ENCODE data around the gene CDK10. TPM values are rescaled to one million over a fixed set of nuclear protein-coding genes. Genes with fewer than 3 reads are reported as not detected.
"Not testable (repeated sequence)": the region's sequence is repeated elsewhere in the genome, so short reads cannot be mapped to it uniquely, and the experiment has no call there.

CDK10 gene
- total and polyA plus RNA-seq, 4 donors = 52.0 to 92.7 (median 70.0) TPM

DNA sequence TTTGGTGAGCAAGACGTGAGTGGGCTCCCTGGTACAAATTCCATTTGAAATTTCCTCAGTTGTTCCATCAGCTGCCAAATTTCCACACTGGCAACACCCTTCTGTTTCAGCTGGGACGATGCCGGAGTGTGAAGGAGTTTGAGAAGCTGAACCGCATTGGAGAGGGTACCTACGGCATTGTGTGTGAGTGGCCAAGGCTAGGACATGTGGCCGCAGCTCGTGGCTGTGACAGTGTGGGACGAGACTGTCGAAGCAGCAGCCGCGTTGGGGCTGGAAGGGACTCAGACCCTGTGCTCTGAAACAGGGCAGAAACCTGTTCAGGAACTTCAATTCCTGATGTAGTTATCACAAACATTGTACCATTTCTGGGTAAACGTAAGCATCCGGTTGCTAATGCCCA lies 2.7 kb downstream of the CDK10 start:
- no peak for DNase-seq
- H3K9ac ChIP-seq (ENCODE audit: insufficient read depth in 1 of 2, low read length in 2 of 2) = no peak overlapping the region
- H3K9me3 ChIP-seq (ENCODE audit: control insufficient read depth in 4 of 4, insufficient read depth in 3 of 4, low read length in 3 of 4) = peaks cover 0 to 3% (median 0%) of the 10 kb centered on the region in 4 donors
- H3K27ac ChIP-seq (ENCODE audit: low read depth in 1 of 2, low read length in 1 of 2) = no peak overlapping the region
- peaks cover 4 to 33% (median 20%) of the 10 kb centered on the region in 4 donors for H3K36me3 ChIP-seq (ENCODE audit: control insufficient read depth in 4 of 4, insufficient read depth in 4 of 4, low read length in 4 of 4)
- TF ChIP-seq, protein P1, sequence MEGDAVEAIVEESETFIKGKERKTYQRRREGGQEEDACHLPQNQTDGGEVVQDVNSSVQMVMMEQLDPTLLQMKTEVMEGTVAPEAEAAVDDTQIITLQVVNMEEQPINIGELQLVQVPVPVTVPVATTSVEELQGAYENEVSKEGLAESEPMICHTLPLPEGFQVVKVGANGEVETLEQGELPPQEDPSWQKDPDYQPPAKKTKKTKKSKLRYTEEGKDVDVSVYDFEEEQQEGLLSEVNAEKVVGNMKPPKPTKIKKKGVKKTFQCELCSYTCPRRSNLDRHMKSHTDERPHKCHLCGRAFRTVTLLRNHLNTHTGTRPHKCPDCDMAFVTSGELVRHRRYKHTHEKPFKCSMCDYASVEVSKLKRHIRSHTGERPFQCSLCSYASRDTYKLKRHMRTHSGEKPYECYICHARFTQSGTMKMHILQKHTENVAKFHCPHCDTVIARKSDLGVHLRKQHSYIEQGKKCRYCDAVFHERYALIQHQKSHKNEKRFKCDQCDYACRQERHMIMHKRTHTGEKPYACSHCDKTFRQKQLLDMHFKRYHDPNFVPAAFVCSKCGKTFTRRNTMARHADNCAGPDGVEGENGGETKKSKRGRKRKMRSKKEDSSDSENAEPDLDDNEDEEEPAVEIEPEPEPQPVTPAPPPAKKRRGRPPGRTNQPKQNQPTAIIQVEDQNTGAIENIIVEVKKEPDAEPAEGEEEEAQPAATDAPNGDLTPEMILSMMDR (IDR thresholded peaks at IDR 0.05; ENCODE audit: control extremely low read depth, extremely low read depth) = no peak
- H3K27me3 ChIP-seq (ENCODE audit: control insufficient read depth in 3 of 3, insufficient read depth in 3 of 3, low read length in 2 of 3) = no peaks in the 10 kb centered on the region
- no peak overlapping the region for H3K4me3 ChIP-seq
- H3K4me1 ChIP-seq (ENCODE audit: control insufficient read depth in 5 of 5, insufficient read depth in 5 of 5, low read length in 5 of 5) = peaks cover 0 to 9% (median 4%) of the 10 kb centered on the region in 5 donors
- 96 to 98% methylated on average over 13 of the region's 13 CpGs for whole genome bisulfite sequencing, 2 donors
- ATAC-seq (ENCODE audit: insufficient read depth, low FRiP score) = no peak

DNA sequence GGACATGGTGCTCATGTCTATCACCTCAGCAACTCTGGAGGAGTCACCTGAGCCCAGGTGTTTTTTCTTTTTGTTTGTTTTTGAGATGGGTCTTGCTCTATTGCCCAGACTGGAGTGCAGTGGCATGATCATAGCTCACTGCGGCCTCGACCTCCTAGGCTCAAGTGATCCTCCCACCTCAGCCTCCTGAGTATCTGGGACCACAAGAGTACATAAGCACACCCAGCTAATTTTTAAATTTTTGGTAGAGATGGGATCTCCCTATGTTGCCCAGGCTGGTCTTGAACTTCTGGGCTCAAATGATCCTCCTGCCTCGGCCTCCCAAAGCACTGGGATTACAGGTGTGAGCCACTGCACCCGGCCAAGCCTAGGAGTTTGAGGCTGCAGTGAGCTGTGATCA lies 3.1 kb downstream of the CDK10 start:
- peaks cover 4 to 35% (median 22%) of the 10 kb centered on the region in 4 donors for H3K36me3 ChIP-seq (ENCODE audit: control insufficient read depth in 4 of 4, insufficient read depth in 4 of 4, low read length in 4 of 4)

DNA sequence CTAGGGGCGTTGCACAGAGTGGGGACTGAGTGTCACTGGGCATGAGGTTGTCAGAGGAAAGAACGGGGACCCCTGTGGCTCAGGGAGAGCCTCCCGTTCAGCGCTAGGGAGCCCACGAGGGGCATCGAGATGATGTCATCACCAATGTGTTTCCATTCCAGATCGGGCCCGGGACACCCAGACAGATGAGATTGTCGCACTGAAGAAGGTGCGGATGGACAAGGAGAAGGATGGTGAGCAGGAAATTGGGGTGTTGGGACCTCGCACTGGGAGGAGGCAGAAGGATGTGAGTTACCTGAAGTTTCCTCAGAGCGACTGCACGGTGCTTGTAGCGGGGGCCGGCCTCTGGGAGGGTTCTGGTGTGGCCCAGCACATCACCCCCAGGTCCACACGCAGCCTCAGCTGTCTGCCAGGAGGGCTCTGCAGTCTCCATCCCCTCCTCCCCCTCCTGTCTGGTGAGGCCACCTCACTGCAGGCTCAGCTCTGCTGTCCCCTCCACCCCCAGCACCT lies 4.0 kb downstream of the CDK10 start:
- DNase-seq (no peak), ATAC-seq (ENCODE audit: insufficient read depth, low FRiP score) (no peak)
- H3K9me3 ChIP-seq (ENCODE audit: control insufficient read depth in 4 of 4, insufficient read depth in 3 of 4, low read length in 3 of 4) = peaks cover 0 to 3% (median 0%) of the 10 kb centered on the region in 4 donors
- 92 to 94% methylated on average over 16 of the region's 16 CpGs for WGBS, 2 donors
- no peak overlapping the region for H3K4me3 ChIP-seq
- TF ChIP-seq, protein P1 (IDR thresholded peaks at IDR 0.05; ENCODE audit: control extremely low read depth, extremely low read depth) = no peak
- no peak overlapping the region for H3K27ac ChIP-seq (ENCODE audit: low read depth in 1 of 2, low read length in 1 of 2)
- H3K36me3 ChIP-seq (ENCODE audit: control insufficient read depth in 4 of 4, insufficient read depth in 4 of 4, low read length in 4 of 4) = peaks cover 4 to 43% (median 22%) of the 10 kb centered on the region in 4 donors
- no peak overlapping the region for H3K9ac ChIP-seq (ENCODE audit: insufficient read depth in 1 of 2, low read length in 2 of 2)
- H3K27me3 ChIP-seq (ENCODE audit: control insufficient read depth in 3 of 3, insufficient read depth in 3 of 3, low read length in 2 of 3) = no peaks in the 10 kb centered on the region
- H3K4me1 ChIP-seq (ENCODE audit: control insufficient read depth in 5 of 5, insufficient read depth in 5 of 5, low read length in 5 of 5) = peaks cover 0 to 9% (median 4%) of the 10 kb centered on the region in 5 donors

More for the DNA sequence above, 3.1 kb downstream of the CDK10 start:
- not testable (repeated sequence) for H3K9me3 ChIP-seq (ENCODE audit: control insufficient read depth in 4 of 4, insufficient read depth in 3 of 4, low read length in 3 of 4); DNase-seq; H3K9ac ChIP-seq (ENCODE audit: insufficient read depth in 1 of 2, low read length in 2 of 2); ATAC-seq (ENCODE audit: insufficient read depth, low FRiP score); H3K4me1 ChIP-seq (ENCODE audit: control insufficient read depth in 5 of 5, insufficient read depth in 5 of 5, low read length in 5 of 5); H3K27me3 ChIP-seq (ENCODE audit: control insufficient read depth in 3 of 3, insufficient read depth in 3 of 3, low read length in 2 of 3); H3K4me3 ChIP-seq; H3K27ac ChIP-seq (ENCODE audit: low read depth in 1 of 2, low read length in 1 of 2)
- WGBS, 2 donors = 95 to 100% methylated on average over 4 of the region's 4 CpGs

DNA sequence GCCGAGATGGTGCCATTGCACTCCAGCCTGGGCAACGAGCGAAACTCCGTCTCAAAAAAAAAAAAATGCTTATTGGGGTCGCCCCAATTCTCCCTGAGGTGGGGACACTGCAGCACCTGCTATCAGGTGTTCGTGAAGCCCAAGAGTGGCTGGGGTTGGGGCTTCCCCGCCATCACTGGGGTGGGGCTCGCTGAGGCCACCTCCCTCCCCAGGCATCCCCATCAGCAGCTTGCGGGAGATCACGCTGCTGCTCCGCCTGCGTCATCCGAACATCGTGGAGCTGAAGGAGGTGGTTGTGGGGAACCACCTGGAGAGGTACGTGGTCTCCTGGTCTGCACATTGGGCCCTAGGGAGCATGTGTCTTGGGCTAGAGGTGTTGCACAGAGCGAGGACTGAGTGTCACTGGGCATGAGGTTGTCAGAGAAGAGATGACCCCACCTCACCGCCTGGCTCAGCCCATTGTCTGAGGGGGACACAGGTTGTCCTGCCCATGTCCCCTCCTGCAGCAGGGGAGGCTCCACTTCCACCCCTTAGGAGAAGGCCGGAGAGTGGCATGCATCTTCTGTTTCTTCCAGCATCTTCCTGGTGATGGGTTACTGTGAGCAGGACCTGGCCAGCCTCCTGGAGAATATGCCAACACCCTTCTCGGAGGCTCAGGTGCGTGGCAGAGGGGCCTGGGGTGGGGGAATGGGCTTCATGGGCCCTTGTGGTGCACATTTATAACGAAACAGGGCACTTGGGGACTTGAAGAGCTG lies 4.9 kb downstream of the CDK10 start:
- WGBS, 2 donors = 96% methylated on average over 21 of the region's 21 CpGs
- Histone ChIP-seq H3K9ac (ENCODE audit: insufficient read depth in 1 of 2, low read length in 2 of 2) (no peak overlapping the region), H3K27ac (ENCODE audit: low read depth in 1 of 2, low read length in 1 of 2) (no peak overlapping the region), H3K4me1 (ENCODE audit: control insufficient read depth in 5 of 5, insufficient read depth in 5 of 5, low read length in 5 of 5) (peaks cover 0 to 9% (median 4%) of the 10 kb centered on the region in 5 donors), H3K36me3 (ENCODE audit: control insufficient read depth in 4 of 4, insufficient read depth in 4 of 4, low read length in 4 of 4) (peaks cover 4 to 51% (median 21%) of the 10 kb centered on the region in 4 donors), H3K27me3 (ENCODE audit: control insufficient read depth in 3 of 3, insufficient read depth in 3 of 3, low read length in 2 of 3) (no peaks in the 10 kb centered on the region), H3K9me3 (ENCODE audit: control insufficient read depth in 4 of 4, insufficient read depth in 3 of 4, low read length in 3 of 4) (no peaks in the 10 kb centered on the region), H3K4me3 (no peak overlapping the region)
- no peak for ATAC-seq (ENCODE audit: insufficient read depth, low FRiP score)
- no peak for DNase-seq
- TF ChIP-seq, protein P1 (IDR thresholded peaks at IDR 0.05; ENCODE audit: control extremely low read depth, extremely low read depth) = no peak
